ENCODE measurements around the gene QPRT. TPM values are rescaled to one million over a fixed set of nuclear protein-coding genes. Genes with fewer than 3 reads are reported as not detected.

QPRT gene
- total and polyA plus RNA-seq, 2 experiments from 2014 or later, result 65.4 to 128 TPM

DNA sequence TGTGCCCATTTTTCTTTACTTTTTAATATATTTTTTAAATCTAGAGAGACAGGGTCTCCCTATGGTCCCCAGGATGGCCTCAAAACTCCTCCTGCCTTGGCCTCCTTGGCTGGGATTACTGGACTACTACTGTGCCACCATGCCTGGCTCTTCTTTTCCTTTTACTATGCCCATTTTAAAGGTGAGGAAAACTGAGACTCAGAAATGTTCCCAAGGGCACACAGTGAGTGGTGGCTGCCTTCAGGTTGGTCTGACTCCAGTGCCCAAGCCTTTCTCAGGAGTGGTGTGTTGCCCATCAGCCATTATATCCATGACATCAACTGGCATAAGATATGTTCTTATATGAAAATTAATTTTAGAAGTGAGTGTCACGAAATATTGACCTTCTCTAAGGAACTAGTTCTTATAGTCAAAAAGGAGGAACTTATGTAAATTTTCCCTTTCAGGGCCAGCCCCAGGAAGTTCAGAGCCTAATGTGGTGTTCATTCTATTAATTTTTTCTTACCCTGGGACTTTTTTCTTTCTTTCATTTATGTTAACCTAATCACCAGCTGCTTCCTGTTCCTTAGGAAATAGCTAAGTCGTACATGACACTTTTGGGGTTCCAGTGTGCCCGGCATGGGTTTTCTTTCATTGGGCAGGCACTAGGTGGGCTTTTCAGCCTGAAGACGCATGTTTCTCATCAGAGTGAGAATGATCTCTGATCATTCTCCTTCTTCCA lies 33.8 kb upstream of the QPRT start:
- no peak overlapping the region for H3K4me3 Mint-ChIP-seq
- peaks cover 13% of the 10 kb centered on the region; the same call in 1 of the 2 replicates for H3F3A ChIP-seq (replicated peaks; ENCODE audit: low read depth)
- no peaks in the 10 kb centered on the region for H3K36me3 ChIP-seq (ENCODE audit: insufficient read depth)
- ATAC-seq (no peak), DNase-seq (ENCODE audit: low spot score) (no peak)
- H3K9me2 ChIP-seq (ENCODE audit: insufficient read depth), result no peaks in the 10 kb centered on the region
- no peaks in the 10 kb centered on the region for H3K79me2 ChIP-seq (replicated peaks; ENCODE audit: insufficient read depth)
- H3K27ac Mint-ChIP-seq, result no peak overlapping the region
- H3K27ac ChIP-seq (ENCODE audit: low read depth), result no peak overlapping the region
- H3K4me2 ChIP-seq, result no peak overlapping the region
- no peaks in the 10 kb centered on the region for H4K20me1 ChIP-seq (replicated peaks; ENCODE audit: insufficient read depth)
- peaks cover 11% of the 10 kb centered on the region for H3K4me1 ChIP-seq (ENCODE audit: insufficient read depth)
- H3K4me1 Mint-ChIP-seq, result peaks cover 7% of the 10 kb centered on the region
- H3K36me3 Mint-ChIP-seq (ENCODE audit: low read depth), result no peaks in the 10 kb centered on the region
- TF ChIP-seq STAT1 (IDR thresholded peaks at IDR 0.05; ENCODE audit: unreplicated experiment), result no peak
- TF ChIP-seq CREB1 (CRISPR knock-in tag; IDR thresholded peaks at IDR 0.05; ENCODE audit: low read depth), result no peak
- TF ChIP-seq, protein P1, sequence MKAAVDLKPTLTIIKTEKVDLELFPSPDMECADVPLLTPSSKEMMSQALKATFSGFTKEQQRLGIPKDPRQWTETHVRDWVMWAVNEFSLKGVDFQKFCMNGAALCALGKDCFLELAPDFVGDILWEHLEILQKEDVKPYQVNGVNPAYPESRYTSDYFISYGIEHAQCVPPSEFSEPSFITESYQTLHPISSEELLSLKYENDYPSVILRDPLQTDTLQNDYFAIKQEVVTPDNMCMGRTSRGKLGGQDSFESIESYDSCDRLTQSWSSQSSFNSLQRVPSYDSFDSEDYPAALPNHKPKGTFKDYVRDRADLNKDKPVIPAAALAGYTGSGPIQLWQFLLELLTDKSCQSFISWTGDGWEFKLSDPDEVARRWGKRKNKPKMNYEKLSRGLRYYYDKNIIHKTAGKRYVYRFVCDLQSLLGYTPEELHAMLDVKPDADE (IDR thresholded peaks at IDR 0.05), result no peak
- TF ChIP-seq ZNF114 (CRISPR knock-in tag; IDR thresholded peaks at IDR 0.05), result no peak
- no peak for TF ChIP-seq POLR2AphosphoS5 (IDR thresholded peaks at IDR 0.05; ENCODE audit: low read depth)
- no peak for TF ChIP-seq EZH2 (IDR thresholded peaks at IDR 0.05; ENCODE audit: low read depth, unreplicated experiment)
- TF ChIP-seq, protein P2, sequence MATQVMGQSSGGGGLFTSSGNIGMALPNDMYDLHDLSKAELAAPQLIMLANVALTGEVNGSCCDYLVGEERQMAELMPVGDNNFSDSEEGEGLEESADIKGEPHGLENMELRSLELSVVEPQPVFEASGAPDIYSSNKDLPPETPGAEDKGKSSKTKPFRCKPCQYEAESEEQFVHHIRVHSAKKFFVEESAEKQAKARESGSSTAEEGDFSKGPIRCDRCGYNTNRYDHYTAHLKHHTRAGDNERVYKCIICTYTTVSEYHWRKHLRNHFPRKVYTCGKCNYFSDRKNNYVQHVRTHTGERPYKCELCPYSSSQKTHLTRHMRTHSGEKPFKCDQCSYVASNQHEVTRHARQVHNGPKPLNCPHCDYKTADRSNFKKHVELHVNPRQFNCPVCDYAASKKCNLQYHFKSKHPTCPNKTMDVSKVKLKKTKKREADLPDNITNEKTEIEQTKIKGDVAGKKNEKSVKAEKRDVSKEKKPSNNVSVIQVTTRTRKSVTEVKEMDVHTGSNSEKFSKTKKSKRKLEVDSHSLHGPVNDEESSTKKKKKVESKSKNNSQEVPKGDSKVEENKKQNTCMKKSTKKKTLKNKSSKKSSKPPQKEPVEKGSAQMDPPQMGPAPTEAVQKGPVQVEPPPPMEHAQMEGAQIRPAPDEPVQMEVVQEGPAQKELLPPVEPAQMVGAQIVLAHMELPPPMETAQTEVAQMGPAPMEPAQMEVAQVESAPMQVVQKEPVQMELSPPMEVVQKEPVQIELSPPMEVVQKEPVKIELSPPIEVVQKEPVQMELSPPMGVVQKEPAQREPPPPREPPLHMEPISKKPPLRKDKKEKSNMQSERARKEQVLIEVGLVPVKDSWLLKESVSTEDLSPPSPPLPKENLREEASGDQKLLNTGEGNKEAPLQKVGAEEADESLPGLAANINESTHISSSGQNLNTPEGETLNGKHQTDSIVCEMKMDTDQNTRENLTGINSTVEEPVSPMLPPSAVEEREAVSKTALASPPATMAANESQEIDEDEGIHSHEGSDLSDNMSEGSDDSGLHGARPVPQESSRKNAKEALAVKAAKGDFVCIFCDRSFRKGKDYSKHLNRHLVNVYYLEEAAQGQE (IDR thresholded peaks at IDR 0.05; ENCODE audit: unreplicated experiment), result no peak
- TF ChIP-seq NANOG (IDR thresholded peaks at IDR 0.05; ENCODE audit: borderline replicate concordance), result no peak
- TF ChIP-seq, protein P3, sequence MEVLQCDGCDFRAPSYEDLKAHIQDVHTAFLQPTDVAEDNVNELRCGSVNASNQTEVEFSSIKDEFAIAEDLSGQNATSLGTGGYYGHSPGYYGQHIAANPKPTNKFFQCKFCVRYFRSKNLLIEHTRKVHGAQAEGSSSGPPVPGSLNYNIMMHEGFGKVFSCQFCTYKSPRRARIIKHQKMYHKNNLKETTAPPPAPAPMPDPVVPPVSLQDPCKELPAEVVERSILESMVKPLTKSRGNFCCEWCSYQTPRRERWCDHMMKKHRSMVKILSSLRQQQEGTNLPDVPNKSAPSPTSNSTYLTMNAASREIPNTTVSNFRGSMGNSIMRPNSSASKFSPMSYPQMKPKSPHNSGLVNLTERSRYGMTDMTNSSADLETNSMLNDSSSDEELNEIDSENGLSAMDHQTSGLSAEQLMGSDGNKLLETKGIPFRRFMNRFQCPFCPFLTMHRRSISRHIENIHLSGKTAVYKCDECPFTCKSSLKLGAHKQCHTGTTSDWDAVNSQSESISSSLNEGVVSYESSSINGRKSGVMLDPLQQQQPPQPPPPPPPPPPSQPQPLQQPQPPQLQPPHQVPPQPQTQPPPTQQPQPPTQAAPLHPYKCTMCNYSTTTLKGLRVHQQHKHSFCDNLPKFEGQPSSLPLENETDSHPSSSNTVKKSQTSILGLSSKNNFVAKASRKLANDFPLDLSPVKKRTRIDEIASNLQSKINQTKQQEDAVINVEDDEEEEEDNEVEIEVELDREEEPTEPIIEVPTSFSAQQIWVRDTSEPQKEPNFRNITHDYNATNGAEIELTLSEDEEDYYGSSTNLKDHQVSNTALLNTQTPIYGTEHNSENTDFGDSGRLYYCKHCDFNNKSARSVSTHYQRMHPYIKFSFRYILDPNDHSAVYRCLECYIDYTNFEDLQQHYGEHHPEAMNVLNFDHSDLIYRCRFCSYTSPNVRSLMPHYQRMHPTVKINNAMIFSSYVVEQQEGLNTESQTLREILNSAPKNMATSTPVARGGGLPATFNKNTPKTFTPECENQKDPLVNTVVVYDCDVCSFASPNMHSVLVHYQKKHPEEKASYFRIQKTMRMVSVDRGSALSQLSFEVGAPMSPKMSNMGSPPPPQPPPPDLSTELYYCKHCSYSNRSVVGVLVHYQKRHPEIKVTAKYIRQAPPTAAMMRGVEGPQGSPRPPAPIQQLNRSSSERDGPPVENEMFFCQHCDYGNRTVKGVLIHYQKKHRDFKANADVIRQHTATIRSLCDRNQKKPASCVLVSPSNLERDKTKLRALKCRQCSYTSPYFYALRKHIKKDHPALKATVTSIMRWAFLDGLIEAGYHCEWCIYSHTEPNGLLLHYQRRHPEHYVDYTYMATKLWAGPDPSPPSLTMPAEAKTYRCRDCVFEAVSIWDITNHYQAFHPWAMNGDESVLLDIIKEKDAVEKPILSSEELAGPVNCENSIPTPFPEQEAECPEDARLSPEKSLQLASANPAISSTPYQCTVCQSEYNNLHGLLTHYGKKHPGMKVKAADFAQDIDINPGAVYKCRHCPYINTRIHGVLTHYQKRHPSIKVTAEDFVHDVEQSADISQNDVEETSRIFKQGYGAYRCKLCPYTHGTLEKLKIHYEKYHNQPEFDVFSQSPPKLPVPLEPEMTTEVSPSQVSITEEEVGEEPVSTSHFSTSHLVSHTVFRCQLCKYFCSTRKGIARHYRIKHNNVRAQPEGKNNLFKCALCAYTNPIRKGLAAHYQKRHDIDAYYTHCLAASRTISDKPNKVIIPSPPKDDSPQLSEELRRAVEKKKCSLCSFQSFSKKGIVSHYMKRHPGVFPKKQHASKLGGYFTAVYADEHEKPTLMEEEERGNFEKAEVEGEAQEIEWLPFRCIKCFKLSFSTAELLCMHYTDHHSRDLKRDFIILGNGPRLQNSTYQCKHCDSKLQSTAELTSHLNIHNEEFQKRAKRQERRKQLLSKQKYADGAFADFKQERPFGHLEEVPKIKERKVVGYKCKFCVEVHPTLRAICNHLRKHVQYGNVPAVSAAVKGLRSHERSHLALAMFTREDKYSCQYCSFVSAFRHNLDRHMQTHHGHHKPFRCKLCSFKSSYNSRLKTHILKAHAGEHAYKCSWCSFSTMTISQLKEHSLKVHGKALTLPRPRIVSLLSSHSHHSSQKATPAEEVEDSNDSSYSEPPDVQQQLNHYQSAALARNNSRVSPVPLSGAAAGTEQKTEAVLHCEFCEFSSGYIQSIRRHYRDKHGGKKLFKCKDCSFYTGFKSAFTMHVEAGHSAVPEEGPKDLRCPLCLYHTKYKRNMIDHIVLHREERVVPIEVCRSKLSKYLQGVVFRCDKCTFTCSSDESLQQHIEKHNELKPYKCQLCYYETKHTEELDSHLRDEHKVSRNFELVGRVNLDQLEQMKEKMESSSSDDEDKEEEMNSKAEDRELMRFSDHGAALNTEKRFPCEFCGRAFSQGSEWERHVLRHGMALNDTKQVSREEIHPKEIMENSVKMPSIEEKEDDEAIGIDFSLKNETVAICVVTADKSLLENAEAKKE (CRISPR knock-in tag; IDR thresholded peaks at IDR 0.05), result no peak
- TF ChIP-seq EZH2phosphoT487 (IDR thresholded peaks at IDR 0.05; ENCODE audit: unreplicated experiment), result no peak
- TF ChIP-seq, protein P4, sequence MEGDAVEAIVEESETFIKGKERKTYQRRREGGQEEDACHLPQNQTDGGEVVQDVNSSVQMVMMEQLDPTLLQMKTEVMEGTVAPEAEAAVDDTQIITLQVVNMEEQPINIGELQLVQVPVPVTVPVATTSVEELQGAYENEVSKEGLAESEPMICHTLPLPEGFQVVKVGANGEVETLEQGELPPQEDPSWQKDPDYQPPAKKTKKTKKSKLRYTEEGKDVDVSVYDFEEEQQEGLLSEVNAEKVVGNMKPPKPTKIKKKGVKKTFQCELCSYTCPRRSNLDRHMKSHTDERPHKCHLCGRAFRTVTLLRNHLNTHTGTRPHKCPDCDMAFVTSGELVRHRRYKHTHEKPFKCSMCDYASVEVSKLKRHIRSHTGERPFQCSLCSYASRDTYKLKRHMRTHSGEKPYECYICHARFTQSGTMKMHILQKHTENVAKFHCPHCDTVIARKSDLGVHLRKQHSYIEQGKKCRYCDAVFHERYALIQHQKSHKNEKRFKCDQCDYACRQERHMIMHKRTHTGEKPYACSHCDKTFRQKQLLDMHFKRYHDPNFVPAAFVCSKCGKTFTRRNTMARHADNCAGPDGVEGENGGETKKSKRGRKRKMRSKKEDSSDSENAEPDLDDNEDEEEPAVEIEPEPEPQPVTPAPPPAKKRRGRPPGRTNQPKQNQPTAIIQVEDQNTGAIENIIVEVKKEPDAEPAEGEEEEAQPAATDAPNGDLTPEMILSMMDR (conservative IDR thresholded peaks at IDR 0.05; ENCODE audit: low read depth in 2 of 2), result no peak
- no peak for TF ChIP-seq ZNF331 (CRISPR knock-in tag; IDR thresholded peaks at IDR 0.05; ENCODE audit: low read depth)
- no peak for TF ChIP-seq JUNB (IDR thresholded peaks at IDR 0.05; ENCODE audit: unreplicated experiment)
- no peaks in the 10 kb centered on the region for H3K27me3 ChIP-seq (ENCODE audit: insufficient read depth)
- H3K27me3 Mint-ChIP-seq (ENCODE audit: insufficient read depth, low read depth, poor library complexity), result peaks cover 3% of the 10 kb centered on the region
- no peak overlapping the region; the same call in 1 of the 2 replicates for H2AFZ ChIP-seq
- no peaks in the 10 kb centered on the region for H3K9me3 Mint-ChIP-seq
- no peak overlapping the region for H3K4me3 ChIP-seq

All from GM23338 (cell line).